Measurements from ENCODE around the gene THSD7A.

The THSD7A gene

GRCh38 chr7:11642276-11642675, 189.7 kb downstream of the THSD7A start:
- Histone ChIP-seq H3K27me3 (ENCODE audit: control insufficient read depth, insufficient read depth, low read length) (no peaks in the 10 kb centered on the region), H3K27ac (ENCODE audit: low read length) (no peak overlapping the region), H3K9me3 (ENCODE audit: control insufficient read depth, insufficient read depth, low read length) (no peaks in the 10 kb centered on the region), H3K4me1 (ENCODE audit: control insufficient read depth, insufficient read depth, low read length) (no peaks in the 10 kb centered on the region), H3K4me3 (ENCODE audit: low read length) (no peak overlapping the region), H3K36me3 (ENCODE audit: control insufficient read depth, insufficient read depth, low read length) (no peaks in the 10 kb centered on the region)
- no peak for DNase-seq (ENCODE audit: low read depth, low spot score)

GRCh38 chr7:11638011-11638774, 193.8 kb downstream of the THSD7A start:
- Histone ChIP-seq H3K36me3 (ENCODE audit: control insufficient read depth, insufficient read depth, low read length) (no peaks in the 10 kb centered on the region), H3K4me3 (ENCODE audit: low read length) (no peak overlapping the region), H3K27ac (ENCODE audit: low read length) (no peak overlapping the region), H3K4me1 (ENCODE audit: control insufficient read depth, insufficient read depth, low read length) (no peaks in the 10 kb centered on the region), H3K27me3 (ENCODE audit: control insufficient read depth, insufficient read depth, low read length) (no peaks in the 10 kb centered on the region), H3K9me3 (ENCODE audit: control insufficient read depth, insufficient read depth, low read length) (no peaks in the 10 kb centered on the region)
- no CpG with 5 or more reads among the region's 4 CpGs for WGBS (ENCODE audit: insufficient coverage, insufficient read length)
- no peak for DNase-seq (ENCODE audit: low read depth, low spot score)

DNA sequence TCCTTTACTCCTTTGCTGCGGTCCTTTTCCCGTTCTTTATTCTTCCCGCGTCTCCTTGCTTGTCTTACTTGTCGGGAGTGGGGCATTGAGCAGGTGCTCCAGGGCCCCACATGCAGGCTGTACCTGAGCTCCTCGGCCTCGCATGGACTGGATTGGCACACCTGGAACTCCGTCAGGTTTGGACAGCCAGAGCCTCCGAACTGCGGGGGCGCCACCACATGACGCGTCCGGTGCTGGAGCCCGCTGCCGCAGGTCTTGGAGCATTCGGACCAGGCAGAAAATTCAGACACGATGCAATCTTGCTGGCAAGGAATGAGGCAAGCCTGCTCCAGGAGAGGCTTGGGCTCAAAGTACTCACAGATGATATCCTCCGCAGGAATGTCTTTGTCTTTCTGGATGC, 195.7 kb downstream of the THSD7A start:
- no peak for DNase-seq (ENCODE audit: low read depth, low spot score)
- Histone ChIP-seq H3K4me1 (ENCODE audit: control insufficient read depth, insufficient read depth, low read length) (no peaks in the 10 kb centered on the region), H3K27ac (ENCODE audit: low read length) (no peak overlapping the region), H3K27me3 (ENCODE audit: control insufficient read depth, insufficient read depth, low read length) (no peaks in the 10 kb centered on the region), H3K4me3 (ENCODE audit: low read length) (no peak overlapping the region), H3K9me3 (ENCODE audit: control insufficient read depth, insufficient read depth, low read length) (no peaks in the 10 kb centered on the region), H3K36me3 (ENCODE audit: control insufficient read depth, insufficient read depth, low read length) (no peaks in the 10 kb centered on the region)
- WGBS (ENCODE audit: insufficient coverage, insufficient read length): no CpG with 5 or more reads among the region's 19 CpGs

GRCh38 chr7:11633310-11633709, 198.7 kb downstream of the THSD7A start:
- H3K9me3 ChIP-seq (ENCODE audit: control insufficient read depth, insufficient read depth, low read length): no peaks in the 10 kb centered on the region
- no peaks in the 10 kb centered on the region for H3K27me3 ChIP-seq (ENCODE audit: control insufficient read depth, insufficient read depth, low read length)
- no peak for DNase-seq (ENCODE audit: low read depth, low spot score)
- H3K4me3 ChIP-seq (ENCODE audit: low read length): no peak overlapping the region
- no CpG with 5 or more reads among the region's 1 CpG for WGBS (ENCODE audit: insufficient coverage, insufficient read length)
- no peaks in the 10 kb centered on the region for H3K36me3 ChIP-seq (ENCODE audit: control insufficient read depth, insufficient read depth, low read length)
- no peaks in the 10 kb centered on the region for H3K4me1 ChIP-seq (ENCODE audit: control insufficient read depth, insufficient read depth, low read length)
- H3K27ac ChIP-seq (ENCODE audit: low read length): no peak overlapping the region

DNA sequence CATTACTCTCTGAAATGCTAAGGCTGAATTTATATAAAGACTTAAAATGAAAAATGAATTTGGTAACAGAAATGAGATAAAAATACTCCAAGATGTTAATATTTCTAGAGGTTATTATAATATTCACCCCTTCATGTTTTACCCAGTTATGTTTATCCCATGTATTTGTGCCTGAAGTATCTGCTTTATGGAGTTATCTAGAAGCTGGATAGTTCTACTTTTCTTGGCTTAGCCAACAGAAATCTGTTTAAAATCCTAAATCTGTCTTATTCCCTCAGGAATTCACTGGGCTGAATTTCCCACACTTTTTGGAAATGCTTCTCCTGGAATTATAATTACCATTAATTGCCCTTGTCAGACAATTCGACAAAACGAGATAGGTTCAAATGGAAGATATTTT, 201.6 kb downstream of the THSD7A start:
- no peaks in the 10 kb centered on the region for H3K4me1 ChIP-seq (ENCODE audit: control insufficient read depth, insufficient read depth, low read length)
- no peak overlapping the region for H3K27ac ChIP-seq (ENCODE audit: low read length)
- H3K9me3 ChIP-seq (ENCODE audit: control insufficient read depth, insufficient read depth, low read length): no peaks in the 10 kb centered on the region
- H3K27me3 ChIP-seq (ENCODE audit: control insufficient read depth, insufficient read depth, low read length): no peaks in the 10 kb centered on the region
- no CpG with 5 or more reads among the region's 2 CpGs for WGBS (ENCODE audit: insufficient coverage, insufficient read length)
- no peak overlapping the region for H3K4me3 ChIP-seq (ENCODE audit: low read length)
- no peaks in the 10 kb centered on the region for H3K36me3 ChIP-seq (ENCODE audit: control insufficient read depth, insufficient read depth, low read length)
- DNase-seq (ENCODE audit: low read depth, low spot score): no peak

DNA sequence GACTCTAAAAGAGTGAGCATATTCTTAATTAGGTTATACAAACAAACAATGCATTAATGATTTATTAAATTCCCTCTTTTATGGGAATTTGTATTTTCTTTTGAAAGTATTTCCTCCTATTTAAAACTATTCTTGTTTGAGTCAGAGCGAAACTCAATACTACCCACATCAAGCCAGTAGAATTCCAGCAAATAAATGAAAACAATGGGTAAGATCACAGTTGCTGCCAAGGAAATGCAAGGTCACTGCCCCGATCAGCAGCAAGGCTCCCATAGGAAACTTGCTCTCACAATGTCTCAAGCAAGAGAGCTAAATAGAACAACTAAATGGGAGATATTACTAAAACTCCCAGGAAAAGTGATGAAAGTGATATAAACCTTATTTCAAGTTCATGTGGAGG, 206.3 kb downstream of the THSD7A start:
- DNase-seq (ENCODE audit: low read depth, low spot score): no peak
- no CpG with 5 or more reads among the region's 2 CpGs for WGBS (ENCODE audit: insufficient coverage, insufficient read length)
- Histone ChIP-seq H3K27me3 (ENCODE audit: control insufficient read depth, insufficient read depth, low read length) (no peaks in the 10 kb centered on the region), H3K9me3 (ENCODE audit: control insufficient read depth, insufficient read depth, low read length) (no peaks in the 10 kb centered on the region), H3K36me3 (ENCODE audit: control insufficient read depth, insufficient read depth, low read length) (no peaks in the 10 kb centered on the region), H3K4me3 (ENCODE audit: low read length) (no peak overlapping the region), H3K27ac (ENCODE audit: low read length) (no peak overlapping the region), H3K4me1 (ENCODE audit: control insufficient read depth, insufficient read depth, low read length) (no peaks in the 10 kb centered on the region)

DNA sequence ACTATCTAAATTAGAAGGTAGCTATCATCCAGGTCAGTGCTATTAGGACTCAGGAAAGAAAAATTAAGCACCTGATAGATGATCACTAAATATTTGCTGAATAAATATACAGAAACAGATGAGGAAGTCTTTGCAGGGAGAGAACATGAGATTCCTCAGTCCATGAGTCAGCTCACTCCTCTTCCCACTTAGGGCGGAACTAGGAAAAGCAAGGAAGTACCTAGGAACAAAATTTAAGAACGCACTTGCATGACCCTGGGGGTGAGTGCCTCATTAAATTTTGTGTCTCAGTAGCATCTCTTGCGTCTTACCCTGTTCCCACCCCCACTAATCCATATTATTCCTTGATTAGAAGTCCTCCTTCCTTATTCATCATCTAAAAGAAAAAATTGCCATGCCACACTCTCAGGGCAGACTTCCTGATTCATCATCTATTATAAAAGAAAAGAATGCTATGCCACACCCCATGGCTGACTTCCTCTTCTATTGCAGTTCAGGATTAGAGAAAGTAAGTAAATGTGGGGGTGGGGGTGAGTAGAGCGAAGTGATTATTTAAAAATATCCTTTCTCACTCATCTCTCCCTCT, 208.8 kb downstream of the THSD7A start:
- no peak overlapping the region for H3K4me3 ChIP-seq (ENCODE audit: low read length)
- H3K27ac ChIP-seq (ENCODE audit: low read length): no peak overlapping the region
- no peaks in the 10 kb centered on the region for H3K27me3 ChIP-seq (ENCODE audit: control insufficient read depth, insufficient read depth, low read length)
- no peaks in the 10 kb centered on the region for H3K4me1 ChIP-seq (ENCODE audit: control insufficient read depth, insufficient read depth, low read length)
- no peaks in the 10 kb centered on the region for H3K36me3 ChIP-seq (ENCODE audit: control insufficient read depth, insufficient read depth, low read length)
- H3K9me3 ChIP-seq (ENCODE audit: control insufficient read depth, insufficient read depth, low read length): no peaks in the 10 kb centered on the region
- no peak for DNase-seq (ENCODE audit: low read depth, low spot score)
- WGBS (ENCODE audit: insufficient coverage, insufficient read length): no CpG with 5 or more reads among the region's 4 CpGs

DNA sequence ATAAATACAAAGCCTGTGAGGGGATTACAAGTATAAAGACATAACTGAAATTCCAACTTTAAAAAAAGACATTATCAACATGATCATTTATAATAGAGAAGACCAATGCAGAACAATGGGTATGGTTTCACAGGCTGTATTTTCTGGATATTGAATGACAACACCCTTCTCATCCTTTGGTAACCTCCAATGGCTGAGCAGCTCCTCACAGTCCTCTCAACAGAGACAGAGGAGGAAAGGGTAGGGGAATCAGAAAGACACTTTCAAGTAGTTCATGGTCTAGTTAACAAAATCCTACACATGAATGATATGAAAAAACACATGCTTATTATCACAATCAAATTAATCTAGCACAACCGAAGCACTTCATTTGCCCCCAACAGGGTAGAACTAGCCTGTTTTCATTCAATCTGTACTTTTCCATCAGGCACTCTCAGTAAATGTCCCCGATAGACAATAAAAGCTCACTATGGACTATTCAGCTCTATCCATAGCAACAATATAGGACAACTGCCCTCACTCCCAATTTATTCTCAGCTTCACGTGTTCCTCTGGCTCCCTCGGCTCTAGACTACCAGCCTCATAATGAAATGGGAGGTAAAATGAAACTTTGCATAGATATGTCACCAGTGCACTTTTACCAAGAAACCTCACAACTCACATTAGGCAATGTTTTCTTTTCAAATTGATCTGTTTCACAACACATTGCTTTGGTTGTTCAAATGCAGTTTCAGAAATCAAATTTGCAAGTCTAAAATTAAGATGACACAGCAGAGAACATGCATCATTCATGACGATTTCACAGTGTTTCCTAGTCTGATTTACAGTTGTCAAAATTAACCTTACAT, 211.4 kb downstream of the THSD7A start:
- H3K36me3 ChIP-seq (ENCODE audit: control insufficient read depth, insufficient read depth, low read length): no peaks in the 10 kb centered on the region
- WGBS (ENCODE audit: insufficient coverage, insufficient read length): no CpG with 5 or more reads among the region's 5 CpGs
- DNase-seq (ENCODE audit: low read depth, low spot score): no peak
- H3K27me3 ChIP-seq (ENCODE audit: control insufficient read depth, insufficient read depth, low read length): no peaks in the 10 kb centered on the region
- no peaks in the 10 kb centered on the region for H3K4me1 ChIP-seq (ENCODE audit: control insufficient read depth, insufficient read depth, low read length)
- no peaks in the 10 kb centered on the region for H3K9me3 ChIP-seq (ENCODE audit: control insufficient read depth, insufficient read depth, low read length)
- H3K4me3 ChIP-seq (ENCODE audit: low read length): no peak overlapping the region
- no peak overlapping the region for H3K27ac ChIP-seq (ENCODE audit: low read length)

- H3K27ac ChIP-seq (ENCODE audit: low read length): no peak overlapping the region
- H3K9me3 ChIP-seq (ENCODE audit: control insufficient read depth, insufficient read depth, low read length): no peaks in the 10 kb centered on the region
- no CpG with 5 or more reads among the region's 2 CpGs for WGBS (ENCODE audit: insufficient coverage, insufficient read length)
- no peaks in the 10 kb centered on the region for H3K27me3 ChIP-seq (ENCODE audit: control insufficient read depth, insufficient read depth, low read length)
- H3K36me3 ChIP-seq (ENCODE audit: control insufficient read depth, insufficient read depth, low read length): no peaks in the 10 kb centered on the region
- no peak overlapping the region for H3K4me3 ChIP-seq (ENCODE audit: low read length)
- H3K4me1 ChIP-seq (ENCODE audit: control insufficient read depth, insufficient read depth, low read length): peaks cover 2% of the 10 kb centered on the region; the same call in 1 of the 2 replicates
- DNase-seq (ENCODE audit: low read depth, low spot score): no peak
Observed at GRCh38 chr7:11616466-11616865, 215.5 kb downstream of the THSD7A start.

GRCh38 chr7:11615174-11615573, 216.8 kb downstream of the THSD7A start:
- Histone ChIP-seq H3K4me1 (ENCODE audit: control insufficient read depth, insufficient read depth, low read length) (peaks cover 2% of the 10 kb centered on the region; the same call in 1 of the 2 replicates), H3K27me3 (ENCODE audit: control insufficient read depth, insufficient read depth, low read length) (no peaks in the 10 kb centered on the region), H3K9me3 (ENCODE audit: control insufficient read depth, insufficient read depth, low read length) (no peaks in the 10 kb centered on the region), H3K27ac (ENCODE audit: low read length) (no peak overlapping the region), H3K36me3 (ENCODE audit: control insufficient read depth, insufficient read depth, low read length) (no peaks in the 10 kb centered on the region), H3K4me3 (ENCODE audit: low read length) (no peak overlapping the region)
- WGBS (ENCODE audit: insufficient coverage, insufficient read length): no CpG with 5 or more reads among the region's 2 CpGs
- no peak for DNase-seq (ENCODE audit: low read depth, low spot score)
